K562 (cell line): ENCODE data around the gene SON. TPM values are rescaled to one million over a fixed set of nuclear protein-coding genes. Genes with fewer than 3 reads are reported as not detected.

Experiments used
- AFF1 ChIP-seq, 2 experiments: fragments of 450-650 bp; IDR thresholded peaks; 2 replicates each; pipeline ENCODE4 v1.6.1; 2018; ENCODE audit warnings: mild to moderate bottlenecking in 2 of 2, low read depth in 1 of 2; ENCODE audit not compliant: partially characterized antibody in 2 of 2
- ASH1L ChIP-seq: fragments of 450-650 bp; IDR thresholded peaks from 2 replicates; pipeline ENCODE4 v1.6.1; 2018; ENCODE audit warnings: borderline replicate concordance, mild to moderate bottlenecking, low read depth; ENCODE audit not compliant: partially characterized antibody
- CEBPB ChIP-seq: fragments of 450-650 bp; IDR thresholded peaks from 2 replicates; pipeline ENCODE4 v1.6.1; 2016; ENCODE audit warnings: missing genetic modification characterization, missing compliant biosample characterization
- CTBP1 ChIP-seq: fragments of 450-650 bp; IDR thresholded peaks from 2 replicates; pipeline ENCODE4 v1.6.1; 2016; ENCODE audit warnings: borderline replicate concordance
- E2F1 ChIP-seq: sonication (generic); formaldehyde crosslinking; IDR thresholded peaks from 2 replicates; pipeline ENCODE4 v1.8.1; 2023; ENCODE audit warnings: mild to moderate bottlenecking, missing genetic modification reagents, moderate library complexity
- FOXA3 ChIP-seq, 2 experiments: fragments of 450-650 bp in 1 of 2; sonication (generic) in 1 of 2; formaldehyde crosslinking; IDR thresholded peaks in 1 of 2; conservative IDR thresholded peaks in 1 of 2; 2 replicates each; pipeline versions ENCODE4 v1.4.0 to v1.8.0; 2020 to 2022; ENCODE audit warnings: mild to moderate bottlenecking in 2 of 2, missing genetic modification reagents in 1 of 2
- FOXJ3 ChIP-seq: sonication (generic); formaldehyde crosslinking; IDR thresholded peaks from 2 replicates; pipeline ENCODE4 v1.4.0; 2020; ENCODE audit warnings: mild to moderate bottlenecking, missing genetic modification reagents
- NCOA2 ChIP-seq, 2 experiments: fragments of 450-650 bp; IDR thresholded peaks; 2 replicates each; pipeline ENCODE4 v1.6.1; 2018; ENCODE audit warnings: mild to moderate bottlenecking in 2 of 2, moderate library complexity in 1 of 2; ENCODE audit not compliant: partially characterized antibody in 2 of 2
- NEUROD1 ChIP-seq: fragments of 150-350 bp; IDR thresholded peaks from 2 replicates; pipeline ENCODE4 v1.6.1; 2014; ENCODE audit warnings: borderline replicate concordance, low read length, low read depth; ENCODE audit not compliant: partially characterized antibody
- PBX2 ChIP-seq, 2 experiments: IDR thresholded peaks in 1 of 2; conservative IDR thresholded peaks in 1 of 2; 2 replicates each; pipeline ENCODE4 v1.6.1; 2016; ENCODE audit warnings: low read depth in 2 of 2, mild to moderate bottlenecking in 1 of 2, missing compliant biosample characterization in 1 of 2, missing genetic modification characterization in 1 of 2, moderate library complexity in 1 of 2
- PTBP1 ChIP-seq: fragments of 200-400 bp; formaldehyde crosslinking; IDR thresholded peaks from 2 replicates; pipeline ENCODE4 v1.6.1; 2017; ENCODE audit warnings: low read depth, low read length
- RBM39 ChIP-seq: fragments of 200-400 bp; formaldehyde crosslinking; optimal IDR thresholded peaks from 2 replicates; pipeline ENCODE3; 2018; ENCODE audit warnings: low read depth, low read length
- SNRNP70 ChIP-seq: fragments of 200-400 bp; formaldehyde crosslinking; optimal IDR thresholded peaks from 2 replicates; pipeline ENCODE3; 2017; ENCODE audit warnings: low read depth, low read length
- YY1 ChIP-seq, 3 experiments: IDR thresholded peaks; 2 replicates each; pipeline ENCODE4 v1.6.1; 2011; ENCODE audit warnings: low read length in 2 of 3, mild to moderate bottlenecking in 2 of 3, moderate library complexity in 2 of 3, borderline replicate concordance in 1 of 3, control low read depth in 1 of 3, low read depth in 1 of 3; ENCODE audit not compliant: insufficient read depth in 3 of 3, insufficient replicate concordance in 2 of 3, control insufficient read depth in 1 of 3, insufficient read length in 1 of 3; ENCODE audit errors: extremely low read depth in 1 of 3
- ZBTB7A ChIP-seq: IDR thresholded peaks from 2 replicates; pipeline ENCODE4 v1.6.1; 2011; ENCODE audit warnings: low read depth, mild to moderate bottlenecking, low read length, moderate library complexity, borderline replicate concordance; ENCODE audit not compliant: control insufficient read depth
- ZNF239 ChIP-seq: fragments of 250-450 bp; sonication (Bioruptor Pico); IDR thresholded peaks from 2 replicates; pipeline ENCODE4 v1.4.0; 2020; ENCODE audit warnings: mild to moderate bottlenecking
- ZNF583 ChIP-seq: fragments of 250-450 bp; sonication (Bioruptor Pico); IDR thresholded peaks from 2 replicates; pipeline ENCODE4 v1.4.0; 2020
- polyA plus RNA-seq, 8 experiments: library from polyadenylated mRNA; depleted of rRNA in 4 of 8; stranded (reverse) in 5 of 8; unstranded in 3 of 8; fragments of >200 nt; fragmentation: Nextera tagmentation in 2 of 8; fragmentation: Illumina TruSeq in 1 of 8; extraction: Ambion mirVana in 2 of 8; extraction: Trizol in 1 of 8; gene quantifications; 2 replicates each; pipeline versions ENCODE4 v1.2.1 to v1.2.3, GENCODE V29; 2011 to 2014; ENCODE audit warnings: inconsistent platforms in 1 of 8, missing spikeins in 1 of 8
- total RNA-seq, 7 experiments: library from RNA; depleted of rRNA in 6 of 7; stranded (reverse); fragments of >200 nt in 6 of 7; fragmentation: Illumina TruSeq in 2 of 7; extraction: Trizol in 2 of 7; gene quantifications; 2 replicates each; pipeline versions ENCODE4 v1.2.1 to v1.2.3, GENCODE V29; 2011 to 2021; ENCODE audit warnings: low replicate concordance in 1 of 7

The SON gene
- total and polyA plus RNA-seq, 9 of the 15 experiments (the other 6 are each of a cell fraction or from before 2014, with no cell fraction given) = 105 to 742 (median 187) TPM

- TF ChIP-seq AFF1 (IDR thresholded peaks at IDR 0.05; ENCODE audit: low read depth in 1 of 2, partially characterized antibody in 2 of 2) (peak in 1 of 2 experiments; percentile 85), ZBTB7A (peak; percentile 73; the same call in 1 of the 2 replicates), FOXJ3 (CRISPR knock-in tag) (no peak), YY1 (IDR thresholded peaks at IDR 0.05; ENCODE audit: borderline replicate concordance in 1 of 3, control insufficient read depth in 1 of 3, extremely low read depth in 1 of 3, insufficient read depth in 3 of 3, insufficient read length in 1 of 3, insufficient replicate concordance in 2 of 3, low read depth in 1 of 3, low read length in 2 of 3) (peak; percentile 97 to 99 (median 98)), NCOA2 (IDR thresholded peaks at IDR 0.05; ENCODE audit: partially characterized antibody in 2 of 2) (no peak), ASH1L (peak; percentile 83), CTBP1 (peak; percentile 59), PBX2 (CRISPR knock-in tag; IDR thresholded peaks at IDR 0.05; ENCODE audit: low read depth) (no peak), PBX2 (tag; conservative IDR thresholded peaks at IDR 0.05; ENCODE audit: low read depth) (no peak), SNRNP70 (no peak), CEBPB (tag) (no peak), PTBP1 (no peak), RBM39 (peak; percentile 95), FOXA3 (CRISPR knock-in tag; conservative IDR thresholded peaks at IDR 0.05 in 1 of 2, IDR thresholded peaks at IDR 0.05 in 1 of 2) (no peak), ZNF583 (CRISPR knock-in tag) (peak; percentile 81), NEUROD1 (peak; percentile 80), ZNF239 (CRISPR knock-in tag) (0 out of 2 replicates have a peak, but pooled peaks have one; percentile 15), E2F1 (CRISPR knock-in tag) (no peak; the same call in 1 of the 2 replicates)
Observed at GRCh38 chr21:33542640-33543504, at the start of gene SON (continued).
